ENCODE results near the gene PCP2. TPM values are rescaled to one million over a fixed set of nuclear protein-coding genes. Genes with fewer than 3 reads are reported as not detected.

PCP2 gene
- total and polyA plus RNA-seq, 3 experiments from 2014 or later: 0.48 to 0.91 TPM; not detected in 1

- Mint-ChIP-seq H3K4me3 (no peak overlapping the region), H3K36me3 (peaks cover 5 to 77% (median 17%) of the 10 kb centered on the region in 3 donors), H3K27me3 (no peaks in the 10 kb centered on the region), H3K9me3 (no peaks in the 10 kb centered on the region), H3K4me1 (peaks cover 32 to 42% (median 35%) of the 10 kb centered on the region in 3 donors), H3K27ac (peak overlapping the region in 1 of 8 donors; percentile 84)
- H3K9me3 ChIP-seq (ENCODE audit: low read length): no peaks in the 10 kb centered on the region
- H3K4me3 ChIP-seq (ENCODE audit: low read length): no peak overlapping the region
- POLR2A ChIA-PET: no interaction called here
- H3K27me3 ChIP-seq (ENCODE audit: insufficient read depth, low read length, poor library complexity, severe bottlenecking): no peaks in the 10 kb centered on the region
- no peak overlapping the region for H3K27ac ChIP-seq (ENCODE audit: low read depth, low read length)
- no peak for DNase-seq
- H3K36me3 ChIP-seq (ENCODE audit: insufficient read depth, low read length): peaks cover 37% of the 10 kb centered on the region
- H3K4me1 ChIP-seq (ENCODE audit: insufficient read depth, low read length): peaks cover 22% of the 10 kb centered on the region
- CTCF ChIA-PET: no interaction called here
These were observed 7.7 kb downstream of the PCP2 start for GRCh38 chr19:7625763-7626372.

DNA sequence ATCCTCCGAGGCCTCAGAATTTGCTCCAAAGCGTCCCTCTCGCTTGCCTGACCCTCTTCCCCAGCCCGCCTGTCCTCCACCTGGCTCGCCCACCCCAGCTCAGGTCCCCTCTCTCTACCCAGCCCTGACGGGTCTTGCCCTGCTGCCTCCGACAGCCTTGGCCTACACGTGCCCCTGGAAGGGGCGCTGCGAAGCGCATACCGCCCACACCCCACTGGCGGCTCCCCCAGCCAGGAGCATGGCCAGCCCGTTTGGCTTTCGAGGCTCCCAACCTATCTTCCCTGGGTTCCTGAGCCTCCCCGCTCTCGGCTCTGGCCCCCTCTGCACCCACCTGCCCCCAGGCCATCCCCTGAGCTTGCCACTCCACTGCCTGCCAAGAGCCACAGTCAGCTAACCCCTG is 8.7 kb downstream of the PCP2 start:
- peaks cover 11% of the 10 kb centered on the region for H3K4me1 ChIP-seq (ENCODE audit: insufficient read depth, low read length)
- H3K4me1 Mint-ChIP-seq: peaks cover 21 to 32% (median 25%) of the 10 kb centered on the region in 3 donors
- H3K36me3 Mint-ChIP-seq: peaks cover 5 to 82% (median 17%) of the 10 kb centered on the region in 3 donors
- no peaks in the 10 kb centered on the region for H3K9me3 Mint-ChIP-seq
- no peak for DNase-seq
- no peaks in the 10 kb centered on the region for H3K27me3 Mint-ChIP-seq
- H3K27me3 ChIP-seq (ENCODE audit: insufficient read depth, low read length, poor library complexity, severe bottlenecking): no peaks in the 10 kb centered on the region
- no peak overlapping the region for H3K4me3 ChIP-seq (ENCODE audit: low read length)
- CTCF ChIA-PET: no interaction called here
- POLR2A ChIA-PET: no interaction called here
- H3K4me3 Mint-ChIP-seq: peak overlapping the region in 1 of 7 donors; percentile 23
- no peaks in the 10 kb centered on the region for H3K9me3 ChIP-seq (ENCODE audit: low read length)
- no peak overlapping the region for H3K27ac ChIP-seq (ENCODE audit: low read depth, low read length)
- H3K36me3 ChIP-seq (ENCODE audit: insufficient read depth, low read length): peaks cover 37% of the 10 kb centered on the region
- no peak overlapping the region for H3K27ac Mint-ChIP-seq

- CTCF ChIA-PET: no interaction called here
- Mint-ChIP-seq H3K36me3 (peaks cover 5 to 77% (median 13%) of the 10 kb centered on the region in 3 donors), H3K27me3 (no peaks in the 10 kb centered on the region), H3K9me3 (no peaks in the 10 kb centered on the region), H3K27ac (no peak overlapping the region), H3K4me3 (no peak overlapping the region), H3K4me1 (peaks cover 13 to 23% (median 17%) of the 10 kb centered on the region in 3 donors)
- POLR2A ChIA-PET: no interaction called here
- no peaks in the 10 kb centered on the region for H3K9me3 ChIP-seq (ENCODE audit: low read length)
- H3K4me1 ChIP-seq (ENCODE audit: insufficient read depth, low read length): peaks cover 11% of the 10 kb centered on the region
- no peaks in the 10 kb centered on the region for H3K27me3 ChIP-seq (ENCODE audit: insufficient read depth, low read length, poor library complexity, severe bottlenecking)
- H3K4me3 ChIP-seq (ENCODE audit: low read length): no peak overlapping the region
- H3K36me3 ChIP-seq (ENCODE audit: insufficient read depth, low read length): peaks cover 37% of the 10 kb centered on the region
- DNase-seq: no peak
- H3K27ac ChIP-seq (ENCODE audit: low read depth, low read length): no peak overlapping the region
These were observed 9.6 kb downstream of the PCP2 start for GRCh38 chr19:7623725-7624603.

DNA sequence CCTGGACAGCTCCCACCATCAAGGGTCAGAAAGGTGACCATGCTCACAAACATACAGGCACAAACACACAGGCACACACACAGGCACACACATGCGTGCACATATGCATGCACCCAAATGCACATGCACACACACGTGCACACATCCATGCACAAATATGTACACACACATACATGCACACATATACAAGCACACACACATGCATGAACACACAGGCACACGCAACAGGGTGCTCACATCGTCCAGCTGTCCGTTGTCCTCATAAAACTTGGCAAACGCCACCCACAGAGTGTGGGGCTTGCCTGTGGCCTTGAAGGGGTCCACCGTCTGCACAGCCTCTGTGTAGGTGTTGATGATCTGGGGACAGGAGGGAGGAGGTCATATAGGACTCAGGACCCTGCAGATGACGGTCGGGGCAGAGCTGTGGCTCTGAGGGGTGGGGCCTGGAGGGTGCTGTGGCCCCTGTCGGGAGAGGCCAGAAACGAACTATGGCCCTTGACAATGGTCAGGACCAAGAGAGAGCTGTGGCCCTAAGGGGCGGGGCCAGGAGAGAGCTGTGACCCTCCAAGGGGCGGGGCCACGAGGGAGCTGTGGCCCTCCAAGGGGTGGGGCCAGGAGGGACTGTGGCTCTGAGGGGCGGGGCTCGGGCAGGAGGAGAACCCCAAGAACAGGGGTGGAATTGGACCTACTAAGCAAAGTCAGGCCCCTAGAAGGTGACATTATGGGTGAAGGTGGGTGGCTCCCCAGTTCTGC is 10.4 kb downstream of the PCP2 start:
- peaks cover 4 to 15% (median 8%) of the 10 kb centered on the region in 3 donors for H3K4me1 Mint-ChIP-seq
- DNase-seq: no peak
- H3K9me3 ChIP-seq (ENCODE audit: low read length): no peaks in the 10 kb centered on the region
- peaks cover 11 to 81% (median 21%) of the 10 kb centered on the region in 3 donors for H3K36me3 Mint-ChIP-seq
- POLR2A ChIA-PET: no interaction called here
- H3K27me3 Mint-ChIP-seq: no peaks in the 10 kb centered on the region
- H3K27me3 ChIP-seq (ENCODE audit: insufficient read depth, low read length, poor library complexity, severe bottlenecking): no peaks in the 10 kb centered on the region
- peak overlapping the region in 3 of 8 donors; percentile 13 to 69 (median 52) for H3K27ac Mint-ChIP-seq
- CTCF ChIA-PET: no interaction called here
- H3K4me1 ChIP-seq (ENCODE audit: insufficient read depth, low read length): peaks cover 3% of the 10 kb centered on the region
- H3K27ac ChIP-seq (ENCODE audit: low read depth, low read length): no peak overlapping the region
- peaks cover 37% of the 10 kb centered on the region for H3K36me3 ChIP-seq (ENCODE audit: insufficient read depth, low read length)
- H3K4me3 Mint-ChIP-seq: no peak overlapping the region
- no peak overlapping the region for H3K4me3 ChIP-seq (ENCODE audit: low read length)
- H3K9me3 Mint-ChIP-seq: no peaks in the 10 kb centered on the region

GRCh38 chr19:7620442-7621412 is 12.8 kb downstream of the PCP2 start:
- H3K4me1 Mint-ChIP-seq: peaks cover 0 to 2% (median 0%) of the 10 kb centered on the region in 3 donors
- ChIA-PET CTCF (no interaction called here), POLR2A (no interaction called here)
- peaks cover 11 to 74% (median 17%) of the 10 kb centered on the region in 3 donors for H3K36me3 Mint-ChIP-seq
- H3K36me3 ChIP-seq (ENCODE audit: insufficient read depth, low read length): peaks cover 25% of the 10 kb centered on the region
- no peak overlapping the region for H3K4me3 Mint-ChIP-seq
- H3K9me3 Mint-ChIP-seq: no peaks in the 10 kb centered on the region
- H3K9me3 ChIP-seq (ENCODE audit: low read length): no peaks in the 10 kb centered on the region
- H3K27me3 ChIP-seq (ENCODE audit: insufficient read depth, low read length, poor library complexity, severe bottlenecking): no peaks in the 10 kb centered on the region
- H3K4me3 ChIP-seq (ENCODE audit: low read length): no peak overlapping the region
- H3K4me1 ChIP-seq (ENCODE audit: insufficient read depth, low read length): no peaks in the 10 kb centered on the region
- peak overlapping the region in 1 of 8 donors; percentile 54 for H3K27ac Mint-ChIP-seq
- no peak overlapping the region for H3K27ac ChIP-seq (ENCODE audit: low read depth, low read length)
- H3K27me3 Mint-ChIP-seq: no peaks in the 10 kb centered on the region
- DNase-seq: no peak

GRCh38 chr19:7619671-7620441 is 13.7 kb downstream of the PCP2 start:
- H3K27ac ChIP-seq (ENCODE audit: low read depth, low read length): no peak overlapping the region
- Mint-ChIP-seq H3K27ac (peak overlapping the region in 1 of 8 donors; percentile 61), H3K27me3 (no peaks in the 10 kb centered on the region), H3K4me3 (no peak overlapping the region), H3K36me3 (peaks cover 11 to 67% (median 17%) of the 10 kb centered on the region in 3 donors), H3K9me3 (no peaks in the 10 kb centered on the region), H3K4me1 (no peaks in the 10 kb centered on the region)
- no peaks in the 10 kb centered on the region for H3K9me3 ChIP-seq (ENCODE audit: low read length)
- ChIA-PET CTCF (no interaction called here), POLR2A (interaction anchor here (0.7 kb wide), 1 partner anchor 10 kb away, joined by 3 read pairs; the partner anchor contains the start of gene PET100)
- no peak overlapping the region for H3K4me3 ChIP-seq (ENCODE audit: low read length)
- no peaks in the 10 kb centered on the region for H3K4me1 ChIP-seq (ENCODE audit: insufficient read depth, low read length)
- no peaks in the 10 kb centered on the region for H3K27me3 ChIP-seq (ENCODE audit: insufficient read depth, low read length, poor library complexity, severe bottlenecking)
- H3K36me3 ChIP-seq (ENCODE audit: insufficient read depth, low read length): peaks cover 19% of the 10 kb centered on the region
- no peak for DNase-seq

Data from CD8-positive, alpha-beta memory T cell (primary cell).